Hepatocyte (in vitro differentiated cells): ENCODE results near the gene TBCD.

Experiments used
- EZH2 ChIP-seq: fragments of 200-600 bp; sonication (generic); IDR thresholded peaks from 2 replicates; pipeline ENCODE4 v1.6.1; 2016; ENCODE audit warnings: antibody characterized with exemption, mild to moderate bottlenecking, borderline replicate concordance
- EZH2phosphoT487 ChIP-seq: fragments of 200-600 bp; sonication (generic); IDR thresholded peaks from one replicate; pipeline ENCODE4 v1.6.1; 2018; ENCODE audit warnings: antibody characterized with exemption, mild to moderate bottlenecking, low read depth, moderate library complexity; ENCODE audit not compliant: unreplicated experiment, severe bottlenecking
- TF ChIP-seq, protein P1 (sequence below): fragments of 200-600 bp; sonication (generic); IDR thresholded peaks from 2 replicates; pipeline ENCODE4 v1.5.1; 2016; ENCODE audit warnings: antibody characterized with exemption, mild to moderate bottlenecking; ENCODE audit not compliant: poor library complexity

DNA sequence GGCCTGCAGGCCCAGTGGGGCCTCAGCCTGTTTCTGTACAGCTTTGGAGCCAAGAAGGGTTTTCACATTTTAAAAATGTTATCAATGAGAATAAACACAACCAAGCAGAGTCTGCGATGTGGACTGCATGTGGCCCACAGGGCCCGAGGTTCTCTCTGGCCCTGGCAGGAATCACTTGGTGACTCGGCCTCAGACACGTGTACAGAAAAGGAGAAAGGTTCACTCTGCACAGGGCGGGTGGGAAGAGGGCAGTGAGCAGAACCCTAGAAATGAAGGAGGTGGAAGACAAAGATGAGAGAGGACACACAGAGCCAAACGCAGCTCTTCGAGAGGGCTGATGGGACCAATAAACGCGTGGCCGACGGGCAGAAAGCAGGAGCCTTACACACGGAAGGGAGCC is 99.5 kb downstream of the TBCD start:
- TF ChIP-seq, protein P1, sequence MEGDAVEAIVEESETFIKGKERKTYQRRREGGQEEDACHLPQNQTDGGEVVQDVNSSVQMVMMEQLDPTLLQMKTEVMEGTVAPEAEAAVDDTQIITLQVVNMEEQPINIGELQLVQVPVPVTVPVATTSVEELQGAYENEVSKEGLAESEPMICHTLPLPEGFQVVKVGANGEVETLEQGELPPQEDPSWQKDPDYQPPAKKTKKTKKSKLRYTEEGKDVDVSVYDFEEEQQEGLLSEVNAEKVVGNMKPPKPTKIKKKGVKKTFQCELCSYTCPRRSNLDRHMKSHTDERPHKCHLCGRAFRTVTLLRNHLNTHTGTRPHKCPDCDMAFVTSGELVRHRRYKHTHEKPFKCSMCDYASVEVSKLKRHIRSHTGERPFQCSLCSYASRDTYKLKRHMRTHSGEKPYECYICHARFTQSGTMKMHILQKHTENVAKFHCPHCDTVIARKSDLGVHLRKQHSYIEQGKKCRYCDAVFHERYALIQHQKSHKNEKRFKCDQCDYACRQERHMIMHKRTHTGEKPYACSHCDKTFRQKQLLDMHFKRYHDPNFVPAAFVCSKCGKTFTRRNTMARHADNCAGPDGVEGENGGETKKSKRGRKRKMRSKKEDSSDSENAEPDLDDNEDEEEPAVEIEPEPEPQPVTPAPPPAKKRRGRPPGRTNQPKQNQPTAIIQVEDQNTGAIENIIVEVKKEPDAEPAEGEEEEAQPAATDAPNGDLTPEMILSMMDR: no peak
- no peak for TF ChIP-seq EZH2phosphoT487
- no peak for TF ChIP-seq EZH2
